ENCODE measurements around the gene MRPL36.
"Not testable (repeated sequence)": the region's sequence is repeated elsewhere in the genome, so short reads cannot be mapped to it uniquely, and the experiment has no call there.

The MRPL36 gene

GRCh38 chr5:1820926-1821325 is 21.3 kb upstream of the MRPL36 start:
- no peaks in the 10 kb centered on the region for H3K9me3 ChIP-seq (ENCODE audit: insufficient read depth, low read depth, low read length)
- H3K9ac ChIP-seq (ENCODE audit: low read depth, low read length): no peak overlapping the region
- H3K27me3 ChIP-seq (ENCODE audit: insufficient read depth, low read length): no peaks in the 10 kb centered on the region
- H3K4me3 ChIP-seq (ENCODE audit: low read length): no peak overlapping the region
- H3K4me1 ChIP-seq (ENCODE audit: insufficient read depth, low read length): peaks cover 11% of the 10 kb centered on the region
- WGBS: 94% methylated on average over 3 of the region's 4 CpGs
- H3K27ac ChIP-seq (ENCODE audit: low read depth, low read length): no peak overlapping the region
- peaks cover 64% of the 10 kb centered on the region for H3K36me3 ChIP-seq (ENCODE audit: insufficient read depth, low read length)

GRCh38 chr5:1820381-1820780 is 20.7 kb upstream of the MRPL36 start:
- H3K9ac ChIP-seq (ENCODE audit: low read depth, low read length): no peak overlapping the region
- no peaks in the 10 kb centered on the region for H3K9me3 ChIP-seq (ENCODE audit: insufficient read depth, low read depth, low read length)
- peaks cover 69% of the 10 kb centered on the region for H3K36me3 ChIP-seq (ENCODE audit: insufficient read depth, low read length)
- peaks cover 11% of the 10 kb centered on the region for H3K4me1 ChIP-seq (ENCODE audit: insufficient read depth, low read length)
- H3K27me3 ChIP-seq (ENCODE audit: insufficient read depth, low read length): no peaks in the 10 kb centered on the region
- no peak overlapping the region for H3K4me3 ChIP-seq (ENCODE audit: low read length)
- 86% methylated on average over 12 of the region's 12 CpGs for WGBS
- H3K27ac ChIP-seq (ENCODE audit: low read depth, low read length): no peak overlapping the region

GRCh38 chr5:1819458-1819857 is 19.8 kb upstream of the MRPL36 start:
- Histone ChIP-seq H3K27me3 (ENCODE audit: insufficient read depth, low read length) (no peaks in the 10 kb centered on the region), H3K9ac (ENCODE audit: low read depth, low read length) (no peak overlapping the region), H3K27ac (ENCODE audit: low read depth, low read length) (no peak overlapping the region), H3K4me1 (ENCODE audit: insufficient read depth, low read length) (peaks cover 11% of the 10 kb centered on the region), H3K9me3 (ENCODE audit: insufficient read depth, low read depth, low read length) (no peaks in the 10 kb centered on the region), H3K4me3 (ENCODE audit: low read length) (no peak overlapping the region), H3K36me3 (ENCODE audit: insufficient read depth, low read length) (peaks cover 78% of the 10 kb centered on the region)
- 92% methylated on average over 2 of the region's 2 CpGs for WGBS

- H3K36me3 ChIP-seq (ENCODE audit: insufficient read depth, low read length): peaks cover 85% of the 10 kb centered on the region
- H3K9ac ChIP-seq (ENCODE audit: low read depth, low read length): no peak overlapping the region
- H3K4me1 ChIP-seq (ENCODE audit: insufficient read depth, low read length): peaks cover 11% of the 10 kb centered on the region
- no peaks in the 10 kb centered on the region for H3K9me3 ChIP-seq (ENCODE audit: insufficient read depth, low read depth, low read length)
- no peak overlapping the region for H3K27ac ChIP-seq (ENCODE audit: low read depth, low read length)
- no peak overlapping the region for H3K4me3 ChIP-seq (ENCODE audit: low read length)
- no peaks in the 10 kb centered on the region for H3K27me3 ChIP-seq (ENCODE audit: insufficient read depth, low read length)
- 71% methylated on average over 5 of the region's 5 CpGs for WGBS
Observed at GRCh38 chr5:1818784-1819183, 19.1 kb upstream of the MRPL36 start.

GRCh38 chr5:1817261-1818043 is 17.8 kb upstream of the MRPL36 start:
- Histone ChIP-seq H3K27me3 (ENCODE audit: insufficient read depth, low read length) (no peaks in the 10 kb centered on the region), H3K4me3 (ENCODE audit: low read length) (no peak overlapping the region), H3K27ac (ENCODE audit: low read depth, low read length) (no peak overlapping the region), H3K4me1 (ENCODE audit: insufficient read depth, low read length) (peaks cover 11% of the 10 kb centered on the region), H3K9ac (ENCODE audit: low read depth, low read length) (no peak overlapping the region), H3K9me3 (ENCODE audit: insufficient read depth, low read depth, low read length) (no peaks in the 10 kb centered on the region), H3K36me3 (ENCODE audit: insufficient read depth, low read length) (peaks cover 92% of the 10 kb centered on the region)
- WGBS: 87% methylated on average over 15 of the region's 15 CpGs

GRCh38 chr5:1816495-1817089 is 17.0 kb upstream of the MRPL36 start:
- Histone ChIP-seq H3K4me1 (ENCODE audit: insufficient read depth, low read length) (peaks cover 11% of the 10 kb centered on the region), H3K36me3 (ENCODE audit: insufficient read depth, low read length) (peaks cover 92% of the 10 kb centered on the region)
- H3K27me3 ChIP-seq (ENCODE audit: insufficient read depth, low read length); H3K9ac ChIP-seq (ENCODE audit: low read depth, low read length); H3K4me3 ChIP-seq (ENCODE audit: low read length); H3K9me3 ChIP-seq (ENCODE audit: insufficient read depth, low read depth, low read length); H3K27ac ChIP-seq (ENCODE audit: low read depth, low read length): not testable (repeated sequence)
- WGBS: 84% methylated on average over 18 of the region's 18 CpGs

- peaks cover 11% of the 10 kb centered on the region for H3K4me1 ChIP-seq (ENCODE audit: insufficient read depth, low read length)
- H3K9me3 ChIP-seq (ENCODE audit: insufficient read depth, low read depth, low read length): no peaks in the 10 kb centered on the region
- H3K27me3 ChIP-seq (ENCODE audit: insufficient read depth, low read length): no peaks in the 10 kb centered on the region
- H3K36me3 ChIP-seq (ENCODE audit: insufficient read depth, low read length): peaks cover 92% of the 10 kb centered on the region
- no peak overlapping the region for H3K4me3 ChIP-seq (ENCODE audit: low read length)
- H3K27ac ChIP-seq (ENCODE audit: low read depth, low read length): no peak overlapping the region
- H3K9ac ChIP-seq (ENCODE audit: low read depth, low read length): no peak overlapping the region
- WGBS: 83% methylated on average over 17 of the region's 17 CpGs
Observed at GRCh38 chr5:1815881-1816292, 16.2 kb upstream of the MRPL36 start.

GRCh38 chr5:1815071-1815786 is 15.6 kb upstream of the MRPL36 start:
- Histone ChIP-seq H3K36me3 (ENCODE audit: insufficient read depth, low read length) (peaks cover 92% of the 10 kb centered on the region), H3K9me3 (ENCODE audit: insufficient read depth, low read depth, low read length) (no peaks in the 10 kb centered on the region), H3K9ac (ENCODE audit: low read depth, low read length) (no peak overlapping the region), H3K4me1 (ENCODE audit: insufficient read depth, low read length) (peaks cover 11% of the 10 kb centered on the region), H3K27me3 (ENCODE audit: insufficient read depth, low read length) (no peaks in the 10 kb centered on the region), H3K4me3 (ENCODE audit: low read length) (no peak overlapping the region), H3K27ac (ENCODE audit: low read depth, low read length) (no peak overlapping the region)
- WGBS: 88% methylated on average over 17 of the region's 18 CpGs

- Histone ChIP-seq H3K4me1 (ENCODE audit: insufficient read depth, low read length) (peaks cover 11% of the 10 kb centered on the region), H3K27ac (ENCODE audit: low read depth, low read length) (no peak overlapping the region), H3K9ac (ENCODE audit: low read depth, low read length) (no peak overlapping the region), H3K36me3 (ENCODE audit: insufficient read depth, low read length) (peaks cover 92% of the 10 kb centered on the region), H3K4me3 (ENCODE audit: low read length) (no peak overlapping the region), H3K9me3 (ENCODE audit: insufficient read depth, low read depth, low read length) (no peaks in the 10 kb centered on the region), H3K27me3 (ENCODE audit: insufficient read depth, low read length) (no peaks in the 10 kb centered on the region)
- WGBS: 96% methylated on average over 30 of the region's 30 CpGs
Observed at GRCh38 chr5:1814183-1815020, 14.8 kb upstream of the MRPL36 start.

- Histone ChIP-seq H3K36me3 (ENCODE audit: insufficient read depth, low read length) (peaks cover 95% of the 10 kb centered on the region), H3K9ac (ENCODE audit: low read depth, low read length) (no peak overlapping the region), H3K4me3 (ENCODE audit: low read length) (no peak overlapping the region), H3K27me3 (ENCODE audit: insufficient read depth, low read length) (no peaks in the 10 kb centered on the region), H3K27ac (ENCODE audit: low read depth, low read length) (no peak overlapping the region), H3K9me3 (ENCODE audit: insufficient read depth, low read depth, low read length) (no peaks in the 10 kb centered on the region), H3K4me1 (ENCODE audit: insufficient read depth, low read length) (no peaks in the 10 kb centered on the region)
- 98% methylated on average over 10 of the region's 10 CpGs for WGBS
Observed at GRCh38 chr5:1810581-1811101, 11.0 kb upstream of the MRPL36 start.

Data from HUES64 (cell line).